Gastroesophageal sphincter (tissue), 3 donors: ENCODE data around the gene SIAH2.

Experiments used
- CTCF ChIP-seq, 4 experiments: fragments of 200-600 bp in 2 of 4; fragments of 450-650 bp in 2 of 4; sonication (generic) in 1 of 4; IDR thresholded peaks; one replicate each; pipeline ENCODE4 v1.5.1; 2017 to 2019; ENCODE audit warnings: antibody characterized with exemption in 4 of 4, mild to moderate bottlenecking in 2 of 4, moderate library complexity in 2 of 4
- POLR2AphosphoS5 ChIP-seq: sonication (generic); formaldehyde crosslinking; IDR thresholded peaks from one replicate; pipeline ENCODE4 v1.6.1; 2017; ENCODE audit warnings: antibody characterized with exemption

- TF ChIP-seq CTCF (IDR thresholded peaks at IDR 0.05): no peak
- no peak for TF ChIP-seq POLR2AphosphoS5
Measured at GRCh38 chr3:150798122-150798618, 35.2 kb upstream of the SIAH2 start.
